ENCODE results near the gene NCBP2L.

- TF ChIP-seq EP300 (IDR thresholded peaks at IDR 0.05; ENCODE audit: borderline replicate concordance) (no peak), EGR1 (IDR thresholded peaks at IDR 0.05) (no peak), ZBTB7A (IDR thresholded peaks at IDR 0.05; ENCODE audit: low read depth) (no peak), RAD21 (IDR thresholded peaks at IDR 0.05; ENCODE audit: low read depth) (no peak), TAF1 (IDR thresholded peaks at IDR 0.05; ENCODE audit: low read depth) (no peak), CEBPB (IDR thresholded peaks at IDR 0.05) (no peak), NFIC (IDR thresholded peaks at IDR 0.05) (no peak), MAX (IDR thresholded peaks at IDR 0.05) (no peak), REST (IDR thresholded peaks at IDR 0.05; ENCODE audit: low read depth) (no peak), TEAD4 (IDR thresholded peaks at IDR 0.05) (no peak)
Observed at GRCh38 chrX:107827852-107828251, 50.3 kb downstream of the NCBP2L start.
